Neural progenitor cell (in vitro differentiated cells): Measurements from ENCODE around the gene ZNF497.

Experiments
- EZH2 ChIP-seq: fragments of 200-600 bp; sonication (generic); IDR thresholded peaks from 2 replicates; pipeline ENCODE4 v1.6.1; 2017; ENCODE audit warnings: antibody characterized with exemption, mild to moderate bottlenecking, moderate library complexity
- EZH2phosphoT487 ChIP-seq: fragments of 200-600 bp; sonication (generic); IDR thresholded peaks from 2 replicates; pipeline ENCODE4 v1.6.1; 2017; ENCODE audit warnings: antibody characterized with exemption
- TF ChIP-seq, protein P1 (sequence below): fragments of 200-600 bp; sonication (generic); IDR thresholded peaks from 2 replicates; pipeline ENCODE4 v1.5.1; 2017; ENCODE audit warnings: antibody characterized with exemption, mild to moderate bottlenecking

DNA sequence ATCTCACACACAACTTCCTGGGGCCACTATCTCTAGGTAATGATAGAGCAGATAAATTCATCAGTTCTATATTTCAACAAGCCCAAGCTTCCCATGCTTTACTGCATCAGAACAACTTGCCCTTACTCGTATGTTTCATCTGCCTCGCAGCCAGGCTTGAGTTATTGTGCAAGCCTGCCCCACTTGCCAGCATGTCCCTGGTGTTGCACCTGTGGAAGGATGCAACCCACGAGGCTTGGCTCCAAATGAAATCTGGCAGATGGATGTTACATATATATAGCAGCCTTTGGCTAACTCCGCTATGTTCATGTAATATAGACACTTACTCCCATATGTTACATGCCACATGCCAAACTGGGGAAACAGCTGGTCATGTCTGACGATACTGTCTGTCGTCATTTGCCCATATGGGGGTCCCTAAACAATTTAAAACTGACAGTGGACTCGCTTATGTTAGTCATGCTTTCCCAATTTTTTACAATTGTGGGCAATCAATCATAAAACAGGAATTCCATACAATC lies 51.1 kb downstream of the ZNF497 start:
- TF ChIP-seq, protein P1, sequence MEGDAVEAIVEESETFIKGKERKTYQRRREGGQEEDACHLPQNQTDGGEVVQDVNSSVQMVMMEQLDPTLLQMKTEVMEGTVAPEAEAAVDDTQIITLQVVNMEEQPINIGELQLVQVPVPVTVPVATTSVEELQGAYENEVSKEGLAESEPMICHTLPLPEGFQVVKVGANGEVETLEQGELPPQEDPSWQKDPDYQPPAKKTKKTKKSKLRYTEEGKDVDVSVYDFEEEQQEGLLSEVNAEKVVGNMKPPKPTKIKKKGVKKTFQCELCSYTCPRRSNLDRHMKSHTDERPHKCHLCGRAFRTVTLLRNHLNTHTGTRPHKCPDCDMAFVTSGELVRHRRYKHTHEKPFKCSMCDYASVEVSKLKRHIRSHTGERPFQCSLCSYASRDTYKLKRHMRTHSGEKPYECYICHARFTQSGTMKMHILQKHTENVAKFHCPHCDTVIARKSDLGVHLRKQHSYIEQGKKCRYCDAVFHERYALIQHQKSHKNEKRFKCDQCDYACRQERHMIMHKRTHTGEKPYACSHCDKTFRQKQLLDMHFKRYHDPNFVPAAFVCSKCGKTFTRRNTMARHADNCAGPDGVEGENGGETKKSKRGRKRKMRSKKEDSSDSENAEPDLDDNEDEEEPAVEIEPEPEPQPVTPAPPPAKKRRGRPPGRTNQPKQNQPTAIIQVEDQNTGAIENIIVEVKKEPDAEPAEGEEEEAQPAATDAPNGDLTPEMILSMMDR = no peak
- TF ChIP-seq EZH2phosphoT487 (no peak), EZH2 (no peak)
